Kidney glomerular epithelial cell (primary cell): Measurements from ENCODE around the gene TMOD1.
A peak's percentile ranks its signal among the peaks of the same experiment; 100 is the strongest.

Experiments
- DNase-seq: peaks from one replicate; lab custom pipeline; 2025; lab: John Stamatoyannopoulos, UW

TMOD1 gene

GRCh38 chr9:97547098-97547829 is 45.8 kb downstream of the TMOD1 start:
- DNase-seq = no peak

GRCh38 chr9:97548379-97548778 is 46.9 kb downstream of the TMOD1 start:
- no peak for DNase-seq

GRCh38 chr9:97548819-97549540 is 47.5 kb downstream of the TMOD1 start:
- no peak for DNase-seq

- DNase-seq = no peak
These were observed 48.9 kb downstream of the TMOD1 start for GRCh38 chr9:97550386-97550785.

- no peak for DNase-seq
These were observed 49.8 kb downstream of the TMOD1 start for GRCh38 chr9:97551308-97551707.

- no peak for DNase-seq
These were observed 51.7 kb downstream of the TMOD1 start for GRCh38 chr9:97553141-97553540.

- no peak for DNase-seq
These were observed 52.4 kb downstream of the TMOD1 start for GRCh38 chr9:97553841-97554240.

GRCh38 chr9:97554566-97555075 is 53.2 kb downstream of the TMOD1 start:
- no peak for DNase-seq

- no peak for DNase-seq
These were observed 53.7 kb downstream of the TMOD1 start for GRCh38 chr9:97555164-97555563.

GRCh38 chr9:97556036-97556720 is 54.7 kb downstream of the TMOD1 start:
- no peak for DNase-seq

- DNase-seq = no peak
These were observed 55.5 kb downstream of the TMOD1 start for GRCh38 chr9:97556721-97557605.

- no peak for DNase-seq
These were observed 56.2 kb downstream of the TMOD1 start for GRCh38 chr9:97557606-97558095.

- DNase-seq = no peak
These were observed 57.2 kb downstream of the TMOD1 start for GRCh38 chr9:97558701-97559101.

GRCh38 chr9:97559111-97559514 is 57.6 kb downstream of the TMOD1 start:
- peak; percentile 4 for DNase-seq

- no peak for DNase-seq
These were observed 58.7 kb downstream of the TMOD1 start for GRCh38 chr9:97560154-97560553.

- DNase-seq = no peak
These were observed 59.4 kb downstream of the TMOD1 start for GRCh38 chr9:97560851-97561250.

GRCh38 chr9:97561501-97561900 is 60.0 kb downstream of the TMOD1 start:
- DNase-seq = no peak

GRCh38 chr9:97562542-97562941 is 61.1 kb downstream of the TMOD1 start:
- no peak for DNase-seq

- DNase-seq = no peak
These were observed 62.1 kb downstream of the TMOD1 start for GRCh38 chr9:97563458-97564135.

- DNase-seq = no peak
These were observed 63.1 kb downstream of the TMOD1 start for GRCh38 chr9:97564291-97565175.
